SK-MEL-5 (cell line): ENCODE data around the gene ALDH7A1. TPM values are rescaled to one million over a fixed set of nuclear protein-coding genes. Genes with fewer than 3 reads are reported as not detected.

Source experiments
- DNase-seq: peaks from one replicate; pipeline ENCODE4 v3.0.0-alpha.2; 2016; ENCODE audit warnings: low read depth, low spot score
- in situ Hi-C: cut with HindIII; loops from 2 replicates; pipeline ENCODE4 v1.10.0; 2016; ENCODE audit warnings: low sequenced_read_pairs, high pct_unique_total_duplicates, low pct_unique_long_range_greater_than_20kb
- small RNA-seq, 2 experiments: library from RNA; depleted of rRNA; stranded (forward); fragments of <200 nt; gene quantifications; one replicate each; pipeline ENCODE3, GENCODE V24; 2014
- total RNA-seq: library from RNA; depleted of rRNA; stranded (reverse); fragments of >200 nt; shearing (Covaris generic); gene quantifications from 2 replicates; pipeline ENCODE4 v1.2.3, GENCODE V29; 2014; rRNA removed

The ALDH7A1 gene
- total RNA-seq, 1 experiment from 2014 or later: 34.7 TPM

DNA sequence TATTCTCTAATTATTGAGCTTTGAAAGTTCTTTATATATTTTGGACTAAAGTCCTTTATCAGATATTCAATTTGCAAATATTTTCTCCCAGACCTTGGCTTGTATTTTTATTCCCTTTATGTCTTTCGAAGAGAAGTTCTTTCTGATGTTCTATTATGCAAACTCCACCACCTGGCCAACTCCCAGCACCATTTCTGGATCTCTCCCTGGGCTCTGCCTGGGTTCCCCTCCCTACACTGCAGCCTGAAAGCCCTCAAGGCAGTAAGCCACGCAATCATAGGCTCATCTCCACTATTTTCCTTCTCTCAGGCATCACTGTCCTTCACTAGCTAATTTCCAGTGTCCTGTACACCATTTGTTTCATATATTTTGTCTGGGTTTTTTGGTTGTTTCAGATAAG lies 95.7 kb downstream of the ALDH7A1 start:
- in situ Hi-C loops: no loop called here
- DNase-seq: no peak

GRCh38 chr5:126497506-126497905 lies 97.5 kb downstream of the ALDH7A1 start:
- no peak for DNase-seq
- in situ Hi-C loops: no loop called here

GRCh38 chr5:126494393-126494792 lies 100.6 kb downstream of the ALDH7A1 start:
- in situ Hi-C loops: no loop called here
- DNase-seq: no peak

DNA sequence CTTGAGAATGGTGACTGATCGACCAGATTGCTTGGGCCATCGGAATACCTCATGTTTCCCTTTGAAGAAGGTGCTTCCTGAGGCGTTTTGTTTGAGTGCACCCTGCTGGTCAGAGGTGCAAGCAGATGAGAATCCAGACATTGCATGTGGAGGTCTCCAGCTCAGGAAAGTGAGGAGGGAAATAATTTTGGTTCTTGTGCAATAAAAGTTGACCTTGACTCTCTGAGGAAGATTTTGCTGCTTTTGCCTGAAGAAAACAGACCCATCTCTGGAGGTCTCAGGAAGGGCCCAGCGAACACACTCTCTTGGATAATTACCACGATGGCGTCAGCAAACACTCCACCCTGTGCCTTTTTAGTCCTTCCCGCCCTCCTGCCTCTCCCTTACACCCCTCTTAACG lies 102.1 kb downstream of the ALDH7A1 start:
- peak; percentile 73 for DNase-seq
- in situ Hi-C loops: no loop called here

GRCh38 chr5:126490167-126490940 lies 104.7 kb downstream of the ALDH7A1 start:
- peak; percentile 34 for DNase-seq
- in situ Hi-C loops: no loop called here

DNA sequence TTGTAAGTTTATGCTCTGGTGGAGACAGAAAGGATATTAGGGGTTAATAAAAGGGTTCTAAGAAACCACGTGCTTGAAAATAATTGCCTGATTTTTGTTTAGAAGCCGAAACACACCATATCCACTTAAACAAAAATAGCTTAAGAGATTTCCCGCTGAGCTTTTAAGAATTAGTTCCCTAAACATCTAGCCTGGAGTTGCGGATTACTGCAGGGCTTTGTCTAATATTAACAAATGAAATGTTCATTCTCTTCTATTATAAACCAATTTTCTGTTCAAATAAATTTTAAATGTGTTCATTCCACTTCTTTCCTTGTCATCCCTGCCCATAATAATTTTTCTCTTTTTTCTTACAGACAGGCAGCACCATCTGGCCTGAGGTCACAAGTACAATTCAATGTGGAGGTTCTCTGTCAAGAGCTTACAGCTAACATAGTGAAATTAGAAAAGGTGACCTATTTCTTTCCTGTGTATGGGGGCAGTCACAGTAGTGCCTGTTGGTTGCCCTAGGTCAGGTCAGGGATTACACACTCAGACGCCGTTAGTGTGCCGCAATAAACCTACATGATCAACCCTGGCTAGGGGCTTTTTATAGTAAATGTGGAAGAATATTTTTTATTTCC lies 106.5 kb downstream of the ALDH7A1 start:
- DNase-seq: no peak
- in situ Hi-C loops: no loop called here

DNA sequence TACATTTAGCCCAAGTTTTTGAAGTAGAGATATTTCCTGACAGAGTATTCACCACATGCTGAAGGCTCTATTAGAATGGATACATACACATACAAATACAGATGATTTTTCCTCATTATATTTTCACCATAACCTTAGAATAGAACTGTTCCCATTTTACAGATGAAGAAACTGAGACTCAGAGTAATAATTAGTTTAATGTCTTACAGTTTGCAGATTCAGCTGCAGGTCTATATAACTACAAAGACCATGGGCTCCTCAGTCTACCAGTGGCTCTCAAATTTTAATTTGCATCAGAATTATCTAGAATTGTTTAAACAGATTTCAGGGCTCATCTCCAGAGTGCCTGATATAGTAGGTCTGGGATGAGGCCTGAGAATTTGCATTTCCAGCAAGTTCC lies 107.4 kb downstream of the ALDH7A1 start:
- in situ Hi-C loops: no loop called here
- DNase-seq: no peak

DNA sequence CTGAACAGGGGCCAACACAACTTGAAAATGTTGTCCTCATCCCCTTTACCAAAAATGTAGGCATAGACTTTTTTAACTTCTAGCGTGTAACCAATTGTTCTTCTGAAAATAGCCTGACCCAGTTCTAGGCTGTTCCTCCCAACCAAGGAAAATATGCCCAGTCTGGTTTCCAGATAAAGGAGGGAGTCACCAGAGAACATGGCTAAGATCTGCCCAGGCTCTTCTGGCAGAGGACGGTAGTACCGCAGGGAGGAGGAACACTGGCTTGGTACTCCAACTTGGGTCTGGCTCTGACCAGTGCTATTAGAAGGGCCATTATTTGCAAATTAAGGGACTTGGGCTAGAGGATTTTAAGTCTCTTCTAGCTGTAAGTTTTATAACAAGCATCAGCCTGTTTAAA lies 108.7 kb downstream of the ALDH7A1 start:
- in situ Hi-C loops: no loop called here
- no peak for DNase-seq

GRCh38 chr5:126484253-126484652 lies 110.8 kb downstream of the ALDH7A1 start:
- in situ Hi-C loops: no loop called here
- DNase-seq: no peak

GRCh38 chr5:126483156-126483555 lies 111.9 kb downstream of the ALDH7A1 start:
- peak; percentile 84 for DNase-seq
- in situ Hi-C loops: no loop called here

DNA sequence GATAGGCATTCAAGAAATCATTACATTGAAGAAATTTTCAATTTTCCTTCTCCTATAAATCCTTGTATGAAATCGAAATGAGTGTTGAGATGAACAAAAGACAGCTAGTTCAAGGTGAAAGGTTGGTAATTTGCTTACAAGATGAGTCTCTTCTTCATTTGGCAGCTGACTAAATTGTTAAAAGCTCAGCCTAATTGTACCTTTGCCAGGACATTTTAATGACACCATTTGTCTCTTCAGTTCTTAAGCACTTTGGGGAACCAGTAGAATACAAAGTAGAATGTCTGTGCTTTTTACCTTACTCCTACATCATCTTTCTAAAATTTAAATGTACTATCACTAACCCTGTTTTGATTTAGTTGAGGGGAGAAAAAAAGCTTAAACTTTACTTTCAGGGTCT lies 112.4 kb downstream of the ALDH7A1 start:
- DNase-seq: no peak
- in situ Hi-C loops: no loop called here

- DNase-seq: no peak
- in situ Hi-C loops: no loop called here
Measured at GRCh38 chr5:126481243-126481642, 113.8 kb downstream of the ALDH7A1 start.

Small RNA genes within 50 kb of the gene (small RNA-seq; reads per million reads assigned to genes)
- gene RNU6-290P: 0 reads per million in 2 experiments

Other genes starting within 250 kb of the ALDH7A1 start
- gene GRAMD2B, start 171.8 kb downstream of the ALDH7A1 start, total RNA-seq: 3.2 and 6.7 TPM in 2 replicates
- gene PHAX, start 5.7 kb upstream of the ALDH7A1 start, total RNA-seq: 46.7 and 63.2 TPM in 2 replicates
- 44.2 and 44.6 TPM in 2 replicates for gene LMNB1, start 181.9 kb upstream of the ALDH7A1 start, total RNA-seq